Suprapubic skin (tissue), 4 donors: ENCODE data around the gene NUDT6. TPM values are rescaled to one million over a fixed set of nuclear protein-coding genes. Genes with fewer than 3 reads are reported as not detected.

ENCODE experiments used
- DNase-seq, 2 donors: peaks; one replicate each; pipeline ENCODE4 v3.0.0-alpha.2; 2019; ENCODE audit warnings: low spot score in 2 of 2
- H3K27ac ChIP-seq: fragments of 200-600 bp; sonication (generic); one replicate; pipeline ENCODE4 v1.5.1; 2019
- H3K27me3 ChIP-seq: fragments of 200-600 bp; sonication (generic); one replicate; pipeline ENCODE4 v1.5.1; 2019
- H3K36me3 ChIP-seq: fragments of 200-600 bp; sonication (generic); one replicate; pipeline ENCODE4 v1.5.1; 2019
- H3K4me1 ChIP-seq: fragments of 200-600 bp; sonication (generic); one replicate; pipeline ENCODE4 v1.5.1; 2019
- H3K4me3 ChIP-seq: fragments of 200-600 bp; sonication (generic); one replicate; pipeline ENCODE4 v1.5.1; 2019; ENCODE audit warnings: mild to moderate bottlenecking
- H3K9me3 ChIP-seq: fragments of 200-600 bp; sonication (generic); one replicate; pipeline ENCODE4 v1.5.1; 2019
- EP300 ChIP-seq: sonication (generic); formaldehyde crosslinking; IDR thresholded peaks from one replicate; pipeline ENCODE4 v1.6.1; 2017; ENCODE audit warnings: antibody characterized with exemption
- POLR2A ChIP-seq, 2 donors: fragments of 450-650 bp; IDR thresholded peaks; one replicate each; pipeline ENCODE4 v1.6.1; 2017; ENCODE audit warnings: antibody characterized with exemption in 2 of 2, mild to moderate bottlenecking in 2 of 2, moderate library complexity in 2 of 2
- POLR2AphosphoS5 ChIP-seq, 3 donors: sonication (generic); formaldehyde crosslinking; IDR thresholded peaks; one replicate each; pipeline ENCODE4 v1.6.1; 2017; ENCODE audit warnings: antibody characterized with exemption in 3 of 3
- WGBS: methylation state at CpG from one replicate; pipeline ENCODE4 v1.1.5; 2018; 5-methylcytosine and 5-hydroxymethylcytosine counted together
- total RNA-seq, 4 donors: library from RNA; depleted of rRNA; stranded (reverse); fragments of >200 nt; gene quantifications; one replicate each; pipeline ENCODE4 v1.1.0, GENCODE V29; 2016
- TF ChIP-seq, protein P1 (sequence below), 2 donors: fragments of 200-600 bp in 1 of 2; fragments of 450-650 bp in 1 of 2; sonication (generic) in 1 of 2; IDR thresholded peaks; one replicate each; pipeline ENCODE4 v1.5.1; 2016 to 2019; ENCODE audit warnings: antibody characterized with exemption in 2 of 2, mild to moderate bottlenecking in 1 of 2, moderate library complexity in 1 of 2

The NUDT6 gene
- total RNA-seq, 4 donors from 2014 or later = 5.3 to 8.1 (median 7.0) TPM

DNA sequence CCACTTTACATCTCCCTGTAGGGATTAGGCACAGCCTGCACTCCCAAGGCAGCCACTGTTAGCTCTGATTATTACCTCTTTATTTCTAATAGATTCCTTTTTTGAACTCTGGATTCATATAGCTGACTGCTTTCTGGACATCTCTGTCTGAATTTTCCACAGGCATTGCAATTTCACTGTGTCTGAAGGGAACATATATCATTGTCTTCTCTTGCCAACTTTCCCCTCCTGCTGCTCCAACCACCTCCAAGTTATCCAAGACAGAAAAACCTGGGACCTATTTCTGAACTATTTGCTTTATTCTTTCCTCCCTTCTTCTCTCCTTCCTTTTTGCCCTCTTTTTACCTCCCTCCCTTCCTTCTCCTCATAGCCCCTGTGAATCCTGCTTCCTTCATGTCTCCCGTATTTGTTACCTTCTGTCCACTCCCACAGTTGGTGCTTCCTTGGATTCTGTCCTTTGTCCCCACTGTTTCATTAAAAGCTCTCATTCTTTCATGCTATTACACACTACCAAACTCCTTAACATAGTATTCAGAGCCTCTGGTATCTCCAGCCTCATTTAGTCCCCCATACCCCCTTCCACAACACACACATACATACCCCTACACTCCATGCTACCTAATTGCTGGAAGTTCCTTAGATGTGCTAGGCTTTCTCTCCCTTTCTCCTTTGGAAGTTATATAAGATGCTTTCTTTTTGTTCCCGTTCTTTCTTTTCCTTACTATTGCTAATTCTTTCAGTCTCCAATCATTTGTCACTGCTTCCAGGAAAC, 61.0 kb downstream of the NUDT6 start:
- 90% methylated on average over 2 of the region's 2 CpGs for WGBS

DNA sequence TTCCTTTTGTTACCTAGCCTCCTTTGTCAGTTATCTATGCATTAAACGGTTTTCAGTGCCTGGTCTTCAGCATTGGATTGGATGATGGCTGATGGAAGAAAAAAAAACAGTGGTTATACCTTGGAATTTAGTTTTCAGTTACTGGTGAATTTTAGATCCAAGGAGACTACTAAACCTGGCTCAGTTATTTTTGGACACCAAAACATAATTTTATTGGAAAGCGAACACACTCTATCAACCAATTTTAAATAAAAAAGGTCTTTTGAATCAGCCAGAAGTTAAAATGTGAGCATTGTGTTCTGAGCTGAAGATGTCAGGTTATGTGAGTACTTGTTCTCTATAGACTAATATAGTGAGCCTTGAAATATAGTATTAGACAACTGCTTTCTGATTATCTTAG, 63.7 kb downstream of the NUDT6 start:
- TF ChIP-seq, protein P1, sequence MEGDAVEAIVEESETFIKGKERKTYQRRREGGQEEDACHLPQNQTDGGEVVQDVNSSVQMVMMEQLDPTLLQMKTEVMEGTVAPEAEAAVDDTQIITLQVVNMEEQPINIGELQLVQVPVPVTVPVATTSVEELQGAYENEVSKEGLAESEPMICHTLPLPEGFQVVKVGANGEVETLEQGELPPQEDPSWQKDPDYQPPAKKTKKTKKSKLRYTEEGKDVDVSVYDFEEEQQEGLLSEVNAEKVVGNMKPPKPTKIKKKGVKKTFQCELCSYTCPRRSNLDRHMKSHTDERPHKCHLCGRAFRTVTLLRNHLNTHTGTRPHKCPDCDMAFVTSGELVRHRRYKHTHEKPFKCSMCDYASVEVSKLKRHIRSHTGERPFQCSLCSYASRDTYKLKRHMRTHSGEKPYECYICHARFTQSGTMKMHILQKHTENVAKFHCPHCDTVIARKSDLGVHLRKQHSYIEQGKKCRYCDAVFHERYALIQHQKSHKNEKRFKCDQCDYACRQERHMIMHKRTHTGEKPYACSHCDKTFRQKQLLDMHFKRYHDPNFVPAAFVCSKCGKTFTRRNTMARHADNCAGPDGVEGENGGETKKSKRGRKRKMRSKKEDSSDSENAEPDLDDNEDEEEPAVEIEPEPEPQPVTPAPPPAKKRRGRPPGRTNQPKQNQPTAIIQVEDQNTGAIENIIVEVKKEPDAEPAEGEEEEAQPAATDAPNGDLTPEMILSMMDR (IDR thresholded peaks at IDR 0.05) = no peak
- TF ChIP-seq POLR2AphosphoS5 (IDR thresholded peaks at IDR 0.05) (no peak), EP300 (no peak), POLR2A (IDR thresholded peaks at IDR 0.05) (no peak)
- no peaks in the 10 kb centered on the region for H3K36me3 ChIP-seq
- 62% methylated on average over 2 of the region's 2 CpGs for WGBS
- no peaks in the 10 kb centered on the region for H3K27me3 ChIP-seq
- H3K27ac ChIP-seq = no peak overlapping the region
- no peak for DNase-seq
- H3K4me1 ChIP-seq = peaks cover 20% of the 10 kb centered on the region
- no peaks in the 10 kb centered on the region for H3K9me3 ChIP-seq
- H3K4me3 ChIP-seq = no peak overlapping the region

More for the DNA sequence above, 61.0 kb downstream of the NUDT6 start:
- Histone ChIP-seq H3K27ac (no peak overlapping the region), H3K4me1 (no peaks in the 10 kb centered on the region), H3K27me3 (no peaks in the 10 kb centered on the region), H3K4me3 (no peak overlapping the region), H3K36me3 (no peaks in the 10 kb centered on the region), H3K9me3 (no peaks in the 10 kb centered on the region)
- no peak for DNase-seq
- TF ChIP-seq, protein P1 (IDR thresholded peaks at IDR 0.05) = no peak
- no peak for TF ChIP-seq EP300
- TF ChIP-seq POLR2AphosphoS5 (IDR thresholded peaks at IDR 0.05) = no peak
- TF ChIP-seq POLR2A (IDR thresholded peaks at IDR 0.05) = no peak

DNA sequence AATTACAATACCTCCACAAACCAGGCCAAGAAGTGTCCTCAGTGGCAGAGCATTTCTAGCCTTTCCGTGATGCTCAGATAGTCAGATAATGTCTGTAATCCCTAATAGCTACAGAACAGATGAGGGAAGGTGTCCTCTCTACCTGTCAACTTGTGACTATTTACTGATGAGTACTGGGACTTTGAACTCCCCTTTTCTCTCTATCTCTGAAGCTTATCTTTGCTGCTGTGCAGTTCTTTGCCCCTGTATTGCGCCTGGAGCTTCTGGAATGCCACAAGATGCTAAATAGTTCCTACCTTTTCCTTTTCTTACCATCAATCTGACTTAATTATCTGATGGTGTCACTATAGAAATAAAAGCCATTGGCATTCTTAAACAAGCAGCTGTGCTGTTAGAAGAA, 65.2 kb downstream of the NUDT6 start:
- Histone ChIP-seq H3K4me1 (peaks cover 22% of the 10 kb centered on the region), H3K36me3 (no peaks in the 10 kb centered on the region), H3K27me3 (no peaks in the 10 kb centered on the region), H3K27ac (no peak overlapping the region), H3K4me3 (no peak overlapping the region), H3K9me3 (no peaks in the 10 kb centered on the region)
- no peak for DNase-seq
- TF ChIP-seq POLR2A (IDR thresholded peaks at IDR 0.05) (no peak), EP300 (no peak), POLR2AphosphoS5 (IDR thresholded peaks at IDR 0.05) (no peak)
- TF ChIP-seq, protein P1 (IDR thresholded peaks at IDR 0.05) = no peak
- WGBS = 89% methylated on average over 2 of the region's 2 CpGs

DNA sequence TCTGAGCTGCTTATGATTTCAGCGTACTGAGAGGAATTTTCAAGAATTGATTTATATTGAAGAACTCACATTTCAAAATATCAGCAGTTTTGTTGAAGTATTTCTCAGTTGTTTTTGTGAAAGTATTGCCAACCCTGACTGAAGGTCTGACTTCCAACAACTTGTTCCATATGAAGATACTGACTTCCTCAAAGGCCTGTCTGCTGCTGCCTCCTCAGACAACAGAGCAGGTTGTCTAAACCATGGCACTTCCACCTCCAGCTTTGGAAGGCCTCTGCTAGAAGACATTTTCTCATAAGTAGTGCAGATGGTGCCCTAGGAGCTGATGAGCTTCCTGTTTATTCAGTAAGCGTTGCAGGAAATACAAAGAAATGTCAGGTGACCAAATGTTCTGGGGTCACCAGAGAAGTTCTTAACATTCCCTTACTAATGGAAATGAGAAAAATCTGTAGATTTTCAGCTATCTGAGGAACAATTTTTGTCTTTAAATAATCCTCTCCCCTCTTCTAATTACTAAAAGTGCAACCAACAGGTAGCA, 67.0 kb downstream of the NUDT6 start:
- Histone ChIP-seq H3K36me3 (no peaks in the 10 kb centered on the region), H3K9me3 (no peaks in the 10 kb centered on the region), H3K27me3 (no peaks in the 10 kb centered on the region), H3K27ac (peak overlapping the region; percentile 57), H3K4me3 (no peak overlapping the region), H3K4me1 (peaks cover 22% of the 10 kb centered on the region)
- TF ChIP-seq, protein P1 (IDR thresholded peaks at IDR 0.05) = no peak
- no peak for TF ChIP-seq POLR2A (IDR thresholded peaks at IDR 0.05)
- no peak for TF ChIP-seq EP300
- no peak for TF ChIP-seq POLR2AphosphoS5 (IDR thresholded peaks at IDR 0.05)
- 65% methylated on average over 2 of the region's 2 CpGs for WGBS
- no peak for DNase-seq
